HepG2 (cell line): Measurements from ENCODE around the gene RHOV. TPM values are rescaled to one million over a fixed set of nuclear protein-coding genes. Genes with fewer than 3 reads are reported as not detected.

ENCODE experiments used
- DMTF1 ChIP-seq: sonication (generic); formaldehyde crosslinking; IDR thresholded peaks from 2 replicates; pipeline ENCODE4 v1.4.0; 2020; ENCODE audit warnings: mild to moderate bottlenecking, missing genetic modification reagents
- FOSL1 ChIP-seq: sonication (generic); formaldehyde crosslinking; IDR thresholded peaks from 2 replicates; pipeline ENCODE4 v1.9.0; 2021; ENCODE audit warnings: missing genetic modification reagents, borderline replicate concordance
- HNF1A ChIP-seq, 2 experiments: sonication (generic) in 1 of 2; formaldehyde crosslinking in 1 of 2; IDR thresholded peaks; 2 replicates each; pipeline versions ENCODE4 v1.4.0 to v1.6.1; 2016 to 2020; ENCODE audit warnings: borderline replicate concordance in 1 of 2, low read depth in 1 of 2, mild to moderate bottlenecking in 1 of 2, missing genetic modification reagents in 1 of 2
- SP2 ChIP-seq: sonication (generic); formaldehyde crosslinking; IDR thresholded peaks from 2 replicates; pipeline ENCODE4 v1.5.1; 2020; ENCODE audit warnings: mild to moderate bottlenecking, missing genetic modification reagents
- TCF7 ChIP-seq: sonication (generic); IDR thresholded peaks from 2 replicates; pipeline ENCODE4 v1.6.1; 2016; ENCODE audit warnings: antibody characterized with exemption, low read depth
- THAP8 ChIP-seq: sonication (generic); formaldehyde crosslinking; IDR thresholded peaks from 2 replicates; pipeline ENCODE4 v1.5.1; 2020; ENCODE audit warnings: missing genetic modification reagents, mild to moderate bottlenecking, borderline replicate concordance
- UBTF ChIP-seq: sonication (generic); formaldehyde crosslinking; IDR thresholded peaks from 2 replicates; pipeline ENCODE4 v1.4.0; 2020; ENCODE audit warnings: mild to moderate bottlenecking, missing genetic modification reagents
- ZMYM3 ChIP-seq: sonication (generic); formaldehyde crosslinking; IDR thresholded peaks from 2 replicates; pipeline ENCODE4 v1.5.1; 2020; ENCODE audit warnings: mild to moderate bottlenecking, missing genetic modification reagents
- ZNF619 ChIP-seq: sonication (generic); formaldehyde crosslinking; IDR thresholded peaks from 2 replicates; pipeline ENCODE4 v1.4.0; 2020; ENCODE audit warnings: mild to moderate bottlenecking, missing genetic modification reagents
- polyA plus RNA-seq, 8 experiments: library from polyadenylated mRNA; depleted of rRNA in 3 of 8; stranded (reverse) in 7 of 8; unstranded in 1 of 8; fragments of >200 nt; fragmentation: Illumina TruSeq in 4 of 8; extraction: Trizol in 4 of 8; gene quantifications; 2 replicates each; pipeline versions ENCODE4 v1.2.1 to v1.2.3, GENCODE V29; 2011 to 2016; ENCODE audit warnings: low read depth in 4 of 8, missing spikeins in 1 of 8, mixed read lengths in 1 of 8; ENCODE audit not compliant: insufficient read depth in 1 of 8
- total RNA-seq, 5 experiments: library from RNA; depleted of rRNA; stranded (reverse); fragments of >200 nt; fragmentation: Illumina TruSeq; extraction: Trizol; gene quantifications; 2 replicates each; pipeline ENCODE4 v1.2.3, GENCODE V29; 2016; ENCODE audit warnings: low read depth in 1 of 5
- TF ChIP-seq, protein P1 (sequence below): sonication (generic); formaldehyde crosslinking; IDR thresholded peaks from 2 replicates; pipeline ENCODE4 v1.9.0; 2021; ENCODE audit warnings: missing genetic modification reagents, borderline replicate concordance
- TF ChIP-seq, protein P2 (sequence below): sonication (generic); formaldehyde crosslinking; IDR thresholded peaks from 2 replicates; pipeline ENCODE4 v1.9.0; 2021; ENCODE audit warnings: missing genetic modification reagents, mild to moderate bottlenecking, borderline replicate concordance

Gene RHOV
- total and polyA plus RNA-seq, 2 of the 13 experiments (the other 11 are each of a cell fraction or from before 2014, with no cell fraction given), result 0.17 to 0.18 TPM

DNA sequence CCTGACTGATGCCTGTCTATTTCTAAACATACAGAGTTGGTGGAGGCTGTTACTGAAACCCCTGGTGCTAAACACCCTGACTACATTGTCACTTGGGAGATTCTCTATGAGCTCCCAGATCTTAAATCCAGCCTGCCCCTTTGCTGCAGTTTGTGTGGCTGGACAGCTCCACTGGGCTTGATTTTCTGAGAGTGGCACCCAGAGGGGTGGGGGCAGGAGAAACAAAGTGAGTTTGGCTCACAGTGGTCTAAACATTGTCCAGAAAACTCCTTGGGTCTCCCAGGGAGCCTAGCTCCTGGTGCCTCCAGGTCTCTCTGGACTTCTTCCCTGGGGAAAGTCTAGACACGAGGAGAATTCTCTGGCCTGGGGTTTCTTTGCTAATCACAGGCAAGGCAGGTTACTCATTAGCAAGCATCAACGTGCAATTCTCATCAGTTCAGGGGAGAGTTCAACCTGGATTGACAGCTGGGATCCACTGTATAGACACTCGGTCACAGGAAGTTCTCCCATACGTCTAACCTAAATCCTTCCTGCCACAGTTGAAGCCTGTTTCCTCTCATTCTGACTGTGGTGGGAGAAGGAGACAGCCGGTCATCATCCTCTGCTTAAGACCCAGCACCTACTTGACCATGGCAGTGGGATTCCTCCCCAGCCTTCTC, 48.0 kb upstream of the RHOV start (continued):
- TF ChIP-seq, protein P1, sequence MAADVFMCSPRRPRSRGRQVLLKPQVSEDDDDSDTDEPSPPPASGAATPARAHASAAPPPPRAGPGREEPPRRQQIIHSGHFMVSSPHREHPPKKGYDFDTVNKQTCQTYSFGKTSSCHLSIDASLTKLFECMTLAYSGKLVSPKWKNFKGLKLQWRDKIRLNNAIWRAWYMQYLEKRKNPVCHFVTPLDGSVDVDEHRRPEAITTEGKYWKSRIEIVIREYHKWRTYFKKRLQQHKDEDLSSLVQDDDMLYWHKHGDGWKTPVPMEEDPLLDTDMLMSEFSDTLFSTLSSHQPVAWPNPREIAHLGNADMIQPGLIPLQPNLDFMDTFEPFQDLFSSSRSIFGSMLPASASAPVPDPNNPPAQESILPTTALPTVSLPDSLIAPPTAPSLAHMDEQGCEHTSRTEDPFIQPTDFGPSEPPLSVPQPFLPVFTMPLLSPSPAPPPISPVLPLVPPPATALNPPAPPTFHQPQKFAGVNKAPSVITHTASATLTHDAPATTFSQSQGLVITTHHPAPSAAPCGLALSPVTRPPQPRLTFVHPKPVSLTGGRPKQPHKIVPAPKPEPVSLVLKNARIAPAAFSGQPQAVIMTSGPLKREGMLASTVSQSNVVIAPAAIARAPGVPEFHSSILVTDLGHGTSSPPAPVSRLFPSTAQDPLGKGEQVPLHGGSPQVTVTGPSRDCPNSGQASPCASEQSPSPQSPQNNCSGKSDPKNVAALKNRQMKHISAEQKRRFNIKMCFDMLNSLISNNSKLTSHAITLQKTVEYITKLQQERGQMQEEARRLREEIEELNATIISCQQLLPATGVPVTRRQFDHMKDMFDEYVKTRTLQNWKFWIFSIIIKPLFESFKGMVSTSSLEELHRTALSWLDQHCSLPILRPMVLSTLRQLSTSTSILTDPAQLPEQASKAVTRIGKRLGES (CRISPR knock-in tag), result no peak
- no peak for TF ChIP-seq SP2 (CRISPR knock-in tag)
- no peak for TF ChIP-seq FOSL1 (CRISPR knock-in tag)
- TF ChIP-seq HNF1A (IDR thresholded peaks at IDR 0.05; ENCODE audit: low read depth), result 0 out of 2 replicates have a peak, but pooled peaks have one; percentile 32
- no peak for TF ChIP-seq HNF1A (CRISPR knock-in tag; IDR thresholded peaks at IDR 0.05; ENCODE audit: borderline replicate concordance)
- TF ChIP-seq ZNF619 (CRISPR knock-in tag), result no peak
- TF ChIP-seq, protein P2, sequence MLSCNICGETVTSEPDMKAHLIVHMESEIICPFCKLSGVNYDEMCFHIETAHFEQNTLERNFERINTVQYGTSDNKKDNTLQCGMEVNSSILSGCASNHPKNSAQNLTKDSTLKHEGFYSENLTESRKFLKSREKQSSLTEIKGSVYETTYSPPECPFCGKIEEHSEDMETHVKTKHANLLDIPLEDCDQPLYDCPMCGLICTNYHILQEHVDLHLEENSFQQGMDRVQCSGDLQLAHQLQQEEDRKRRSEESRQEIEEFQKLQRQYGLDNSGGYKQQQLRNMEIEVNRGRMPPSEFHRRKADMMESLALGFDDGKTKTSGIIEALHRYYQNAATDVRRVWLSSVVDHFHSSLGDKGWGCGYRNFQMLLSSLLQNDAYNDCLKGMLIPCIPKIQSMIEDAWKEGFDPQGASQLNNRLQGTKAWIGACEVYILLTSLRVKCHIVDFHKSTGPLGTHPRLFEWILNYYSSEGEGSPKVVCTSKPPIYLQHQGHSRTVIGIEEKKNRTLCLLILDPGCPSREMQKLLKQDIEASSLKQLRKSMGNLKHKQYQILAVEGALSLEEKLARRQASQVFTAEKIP, result no peak
- no peak for TF ChIP-seq TCF7
- no peak for TF ChIP-seq DMTF1 (CRISPR knock-in tag)
- TF ChIP-seq UBTF (CRISPR knock-in tag), result no peak
- no peak for TF ChIP-seq THAP8 (CRISPR knock-in tag)
- peak; percentile 99 for TF ChIP-seq ZMYM3
